Stimulated activated CD8-positive, alpha-beta memory T cell treated with anti-CD3 and anti-CD28 coated beads, Interleukin-12 subunit alpha, Interleukin-12 subunit beta, amount 100 ng/mL, for 24 hours (primary cell): Measurements from ENCODE around the gene TBX6.

Experiments used
- DNase-seq: peaks from one replicate; pipeline ENCODE4 v3.0.0-alpha.2; 2020; ENCODE audit errors: extremely low read depth

The TBX6 gene

DNA sequence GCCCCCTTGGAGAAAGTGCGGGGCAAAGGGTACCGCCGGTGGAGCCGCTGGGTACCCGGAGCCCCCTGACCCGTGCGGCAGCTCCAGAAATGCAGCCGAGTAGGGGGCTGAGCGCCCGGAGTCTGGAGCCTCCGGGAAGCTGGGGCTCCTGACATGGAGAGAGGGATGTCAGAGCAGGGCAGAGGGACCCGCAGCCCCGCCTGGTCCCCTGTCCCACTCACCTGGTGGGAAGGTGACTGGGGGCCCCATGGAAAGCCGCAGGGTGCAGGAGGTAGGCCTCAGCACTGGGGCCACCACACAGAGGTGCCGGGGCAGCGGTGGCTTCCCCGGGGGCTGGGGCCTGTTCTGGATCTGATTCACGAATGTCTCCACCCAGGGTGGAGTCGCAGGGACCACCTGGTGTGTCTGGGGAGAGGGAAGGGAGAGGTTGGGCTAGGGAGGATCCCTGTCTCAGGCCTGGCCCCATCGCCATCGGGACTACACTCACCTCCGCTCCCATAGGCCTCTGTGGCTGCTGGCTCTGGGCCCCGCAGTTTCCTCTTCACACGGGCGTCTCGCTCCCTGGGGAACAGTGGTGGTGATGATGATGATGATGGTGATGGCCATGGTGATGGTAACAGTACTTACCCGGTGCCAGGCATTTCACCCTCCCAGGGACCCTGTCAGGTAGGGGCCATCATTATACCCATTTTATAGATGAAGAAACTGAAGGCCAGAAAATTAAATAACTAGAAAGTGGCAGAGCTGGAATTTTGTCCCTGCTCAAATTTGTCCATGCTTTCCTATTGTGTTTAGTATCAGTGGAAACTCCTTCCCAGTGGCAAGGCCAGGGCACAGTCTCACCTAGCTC, 5.2 kb downstream of the TBX6 start:
- DNase-seq: no peak

DNA sequence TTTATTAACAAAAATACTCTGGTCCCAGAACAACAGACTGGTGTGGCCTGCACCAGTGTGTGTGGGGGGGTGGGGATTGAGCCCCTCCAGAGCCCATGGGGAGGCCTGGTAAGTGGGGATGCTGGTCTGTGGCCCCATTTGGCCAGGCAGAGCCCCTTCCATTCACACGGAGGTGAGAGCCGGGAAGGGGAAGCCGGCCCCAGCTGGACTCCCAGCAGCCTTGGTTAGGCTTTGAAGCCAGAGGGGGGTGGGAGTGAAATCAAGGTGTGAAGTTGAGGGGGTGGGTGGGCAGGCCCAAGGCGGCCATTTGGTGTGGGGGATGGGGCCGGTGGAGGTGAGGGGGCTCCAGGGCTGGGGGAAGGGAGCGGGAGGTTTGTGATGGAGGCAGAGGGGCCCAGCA, 5.9 kb downstream of the TBX6 start:
- no peak for DNase-seq

DNA sequence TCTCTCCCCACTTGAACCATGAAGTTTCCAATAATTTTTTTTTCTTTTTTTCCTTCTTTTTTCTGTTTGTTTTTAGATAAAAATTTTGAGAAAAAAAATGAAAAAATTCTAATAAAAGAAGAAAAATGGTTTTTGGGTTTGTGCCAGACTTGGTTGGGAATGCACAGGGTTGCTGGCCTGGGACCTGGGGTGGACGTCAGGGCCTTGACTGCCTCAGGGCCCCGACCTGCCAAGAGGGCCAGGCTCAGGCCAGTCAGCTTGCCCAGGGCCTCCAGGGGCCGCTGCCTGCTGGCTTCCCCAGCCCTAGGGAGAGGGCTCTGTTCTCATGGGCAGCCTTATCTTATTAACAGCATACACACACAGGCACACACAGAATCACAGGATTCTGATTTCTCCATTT, 6.5 kb downstream of the TBX6 start:
- no peak for DNase-seq

DNA sequence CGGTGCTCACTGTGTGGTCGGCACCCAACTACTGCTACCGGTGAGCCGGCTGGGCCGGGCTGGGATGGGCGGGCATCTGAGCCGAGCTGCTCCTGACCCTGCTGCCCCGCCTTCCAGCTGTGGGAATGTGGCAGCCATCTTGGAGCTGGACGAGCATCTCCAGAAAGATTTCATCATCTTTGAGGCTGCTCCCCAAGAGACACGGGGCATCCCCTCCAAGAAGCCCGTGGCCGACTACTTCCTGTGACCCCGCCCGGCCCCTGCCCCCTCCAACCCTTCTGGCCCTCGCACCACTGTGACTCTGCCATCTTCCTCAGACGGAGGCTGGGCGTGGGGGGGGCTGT, 6.9 kb downstream of the TBX6 start:
- no peak for DNase-seq

DNA sequence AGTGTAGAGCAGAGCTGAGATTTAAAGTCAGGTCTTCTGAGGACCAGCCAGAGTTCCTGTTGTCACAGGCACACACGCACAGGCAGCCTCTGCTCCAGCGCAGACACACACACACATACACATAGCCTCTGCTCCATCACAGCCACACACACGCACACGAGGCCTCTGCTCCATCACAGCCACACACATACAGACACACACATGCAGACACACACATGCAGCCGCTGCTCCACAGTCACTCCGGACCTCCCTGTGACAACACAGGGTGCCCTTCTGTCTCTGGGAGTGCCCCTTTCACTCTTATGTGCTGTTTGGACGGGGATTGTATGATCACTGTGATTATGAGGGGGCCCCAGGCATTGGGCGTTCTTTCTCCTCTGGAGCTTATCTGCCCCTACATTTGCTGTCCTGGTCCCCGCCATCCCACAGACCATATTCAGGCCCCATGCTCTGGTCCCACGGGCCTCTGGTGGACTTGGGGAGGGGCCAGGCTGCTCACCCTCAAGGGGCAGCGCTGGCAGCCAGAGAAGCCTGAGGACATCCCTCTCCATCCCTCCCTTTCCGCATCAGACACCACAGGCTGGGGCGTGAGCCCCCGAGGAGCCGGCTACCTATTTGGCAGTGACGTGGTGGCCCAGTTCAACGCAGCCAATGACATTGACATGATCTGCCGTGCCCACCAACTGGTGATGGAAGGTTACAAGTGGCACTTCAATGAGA, 7.5 kb downstream of the TBX6 start:
- no peak for DNase-seq

DNA sequence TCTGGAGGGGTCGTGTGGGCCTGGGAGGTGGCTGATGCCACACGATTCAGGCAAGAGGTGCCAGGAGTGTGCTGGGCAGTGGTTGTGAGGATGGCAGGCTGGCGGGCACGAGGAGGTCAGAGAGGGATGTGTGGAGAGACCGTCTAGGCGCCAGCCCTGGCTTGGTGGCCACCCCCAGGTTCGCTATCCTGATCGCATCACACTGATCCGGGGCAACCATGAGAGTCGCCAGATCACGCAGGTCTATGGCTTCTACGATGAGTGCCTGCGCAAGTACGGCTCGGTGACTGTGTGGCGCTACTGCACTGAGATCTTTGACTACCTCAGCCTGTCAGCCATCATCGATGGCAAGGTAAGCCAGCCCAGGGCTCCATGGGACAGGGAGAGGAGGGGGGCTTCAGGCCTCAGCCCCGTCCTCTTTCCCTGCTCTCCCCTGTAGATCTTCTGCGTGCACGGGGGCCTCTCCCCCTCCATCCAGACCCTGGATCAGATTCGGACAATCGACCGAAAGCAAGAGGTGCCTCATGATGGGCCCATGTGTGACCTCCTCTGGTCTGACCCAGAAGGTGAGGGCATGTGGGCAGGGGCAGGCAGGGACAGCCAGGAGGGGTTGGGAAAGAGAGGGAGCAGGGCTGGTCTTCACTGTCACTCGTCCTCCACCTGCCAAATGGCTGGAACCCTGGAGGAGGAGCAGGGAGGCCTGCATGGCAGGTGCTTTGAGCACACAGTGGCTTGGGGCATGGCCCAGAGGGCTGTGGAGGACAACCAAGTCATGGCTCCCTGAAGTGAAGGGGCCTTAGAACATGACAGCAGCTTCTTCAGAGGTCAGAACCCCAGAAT, 8.3 kb downstream of the TBX6 start:
- no peak for DNase-seq

DNA sequence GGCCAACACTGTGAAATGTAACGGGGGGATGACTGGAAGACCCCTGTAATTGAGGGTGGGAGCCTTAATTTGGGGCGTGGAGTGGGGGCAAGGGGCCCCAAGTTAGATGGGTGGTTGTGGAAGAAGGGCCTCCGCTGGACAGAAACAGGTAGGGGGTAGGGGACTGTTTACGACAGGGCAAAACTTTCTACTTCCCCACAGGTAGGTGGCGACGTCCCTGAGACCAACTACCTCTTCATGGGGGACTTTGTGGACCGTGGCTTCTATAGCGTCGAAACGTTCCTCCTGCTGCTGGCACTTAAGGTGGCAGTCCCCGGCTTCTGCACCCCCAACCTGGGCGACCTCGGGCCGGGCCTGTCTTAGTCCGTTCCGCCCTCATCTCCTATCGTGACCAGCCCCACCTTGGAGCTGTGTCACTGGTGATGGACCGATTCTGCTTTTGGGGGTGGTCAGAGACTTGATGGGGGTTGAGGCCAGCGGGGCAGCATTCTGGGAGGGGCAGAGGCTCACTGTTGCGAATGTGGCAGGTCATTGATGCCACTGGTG, 9.1 kb downstream of the TBX6 start:
- no peak for DNase-seq

DNA sequence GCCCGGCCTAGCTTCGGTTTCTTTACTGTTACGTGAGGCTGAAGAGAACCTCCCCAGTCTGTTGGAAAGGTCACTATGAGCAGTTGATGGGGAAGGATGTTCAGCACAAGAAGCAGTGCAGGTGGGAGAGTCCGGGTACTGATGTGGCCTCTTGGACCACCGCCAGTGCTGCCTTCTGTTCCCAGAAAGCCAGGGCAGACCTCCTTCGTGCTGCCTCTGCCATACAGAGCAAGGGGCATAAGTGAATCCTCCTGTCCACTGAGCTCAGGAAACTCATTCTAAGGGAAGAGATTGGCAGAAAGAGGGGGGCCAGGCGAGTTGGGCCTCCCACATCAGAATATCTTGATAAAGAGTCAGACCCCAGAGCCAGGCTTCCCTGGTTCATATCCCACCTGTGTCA, 12.2 kb downstream of the TBX6 start:
- no peak for DNase-seq

DNA sequence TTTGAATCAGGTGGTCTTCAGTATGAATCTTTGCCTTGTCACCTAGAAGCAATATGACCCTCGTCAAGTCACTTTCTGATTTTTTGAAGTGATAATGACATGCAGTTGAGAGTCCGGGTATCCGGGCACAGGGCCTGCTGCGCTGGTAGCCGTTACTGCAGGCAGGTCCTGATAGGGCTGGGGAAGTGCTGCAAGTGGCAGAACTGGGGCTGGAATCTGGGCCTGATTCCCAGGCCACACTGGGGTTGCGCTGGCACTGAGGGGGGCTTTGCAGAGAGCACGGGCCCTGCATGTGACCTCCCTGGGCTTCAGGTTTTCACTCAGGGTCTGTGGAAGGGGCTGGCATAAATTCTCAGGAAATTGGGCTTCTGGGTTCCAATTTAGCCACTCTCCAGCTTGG, 13.0 kb downstream of the TBX6 start:
- DNase-seq: no peak

DNA sequence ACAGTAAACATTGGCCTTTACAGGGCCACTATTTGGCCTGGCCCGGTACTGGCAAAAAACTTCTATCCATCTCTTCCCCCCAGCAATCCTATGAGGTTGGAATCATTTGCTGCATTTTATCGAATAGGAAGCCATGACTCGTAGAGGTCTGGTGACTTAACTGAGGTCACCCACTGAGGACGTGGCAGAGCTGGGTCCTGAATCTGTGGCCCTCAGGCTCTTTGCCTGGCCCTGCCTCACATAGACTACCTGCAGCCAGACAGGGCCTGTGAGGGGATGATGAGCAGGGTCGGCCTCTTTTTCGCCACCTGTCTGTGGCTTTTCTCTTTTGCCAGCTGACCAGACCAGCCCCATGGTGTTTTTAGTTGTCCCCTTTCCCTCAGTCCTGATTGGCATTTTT, 14.1 kb downstream of the TBX6 start:
- no peak for DNase-seq

DNA sequence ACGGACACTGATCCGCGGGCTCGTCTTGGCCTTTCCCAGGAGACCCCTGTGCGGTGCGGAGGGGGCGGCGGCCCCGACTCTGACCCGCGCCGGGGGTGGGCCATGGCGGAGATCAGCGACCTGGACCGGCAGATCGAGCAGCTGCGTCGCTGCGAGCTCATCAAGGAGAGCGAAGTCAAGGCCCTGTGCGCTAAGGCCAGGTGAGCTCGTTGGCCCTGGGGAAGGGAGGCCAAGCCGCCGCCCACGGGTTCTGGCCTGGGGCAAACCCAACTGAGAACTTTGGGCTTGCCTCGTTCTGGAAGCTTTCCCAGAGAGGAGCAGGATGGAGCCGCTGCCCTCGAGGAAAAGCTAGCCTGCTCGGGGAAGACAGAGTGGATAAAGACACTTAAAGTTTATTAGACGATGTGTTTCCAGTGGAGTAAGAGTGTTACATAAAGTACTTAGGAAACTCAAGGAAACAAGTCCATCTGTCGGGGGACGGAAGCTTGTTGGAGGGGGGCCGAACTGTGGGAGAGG, 15.4 kb downstream of the TBX6 start:
- DNase-seq: no peak

DNA sequence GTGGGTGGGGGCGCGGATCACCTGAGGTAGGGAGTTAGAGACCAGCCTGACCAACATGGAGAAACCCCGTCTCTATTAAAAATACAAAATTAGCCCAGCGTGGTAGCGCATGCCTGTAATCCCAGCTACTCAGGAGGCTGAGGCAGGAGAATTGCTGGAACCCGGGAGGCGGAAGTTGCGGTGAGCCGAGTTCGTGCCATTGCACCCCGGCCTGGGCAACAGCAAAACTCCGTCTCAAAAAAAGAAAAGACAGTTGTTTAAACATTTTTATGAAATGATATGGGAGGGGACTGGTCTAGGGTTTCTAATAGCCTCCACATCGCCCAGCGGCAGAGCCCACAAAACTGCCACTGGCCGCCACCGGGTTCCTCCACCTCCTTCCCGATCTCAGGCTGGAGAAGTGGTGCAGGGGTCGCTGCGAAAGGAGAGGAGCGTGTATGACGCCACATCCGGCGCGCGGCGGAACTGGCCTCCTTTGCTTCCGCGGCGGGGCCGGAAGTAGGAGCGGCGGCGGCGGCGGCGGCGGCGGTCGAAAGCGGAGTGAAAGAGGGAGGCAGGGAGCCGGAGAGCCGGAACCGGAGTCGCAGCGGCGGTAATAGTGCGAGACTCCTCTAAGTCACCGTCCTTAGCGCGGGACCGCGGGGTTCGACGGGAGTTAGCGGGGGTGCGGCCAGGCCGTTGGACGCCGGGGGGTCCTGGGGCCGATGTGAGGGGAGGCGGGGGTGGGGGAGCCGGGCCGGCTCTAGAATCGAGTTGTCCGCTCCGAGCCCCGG, 16.0 kb downstream of the TBX6 start, which contains the start of gene PPP4C:
PPP4C (plus strand) TSS at position 492 of the 773 bp plus-strand sequence. CDS start 384 bp downstream, outside the sequence.
- DNase-seq: peak; percentile 82

DNA sequence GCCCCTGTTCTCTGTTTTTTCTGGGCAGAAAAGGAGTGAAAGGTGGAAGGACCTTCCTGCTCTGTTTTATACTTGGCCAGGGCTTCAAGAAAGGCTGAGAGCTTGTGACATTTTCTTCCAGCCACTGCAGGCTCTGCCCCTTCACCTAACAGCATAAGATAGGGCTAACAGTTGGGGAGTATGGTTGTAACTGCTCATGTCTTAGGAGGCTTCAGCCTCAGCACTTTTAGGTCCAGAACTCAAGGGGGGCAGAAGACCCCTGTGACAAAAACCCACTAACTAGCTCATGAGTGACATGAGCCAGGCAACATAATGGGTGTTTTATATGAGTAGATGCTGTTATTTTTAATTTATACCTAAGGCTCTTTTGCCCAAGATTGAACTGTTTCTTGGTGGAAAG, 21.2 kb downstream of the TBX6 start:
- DNase-seq: no peak

DNA sequence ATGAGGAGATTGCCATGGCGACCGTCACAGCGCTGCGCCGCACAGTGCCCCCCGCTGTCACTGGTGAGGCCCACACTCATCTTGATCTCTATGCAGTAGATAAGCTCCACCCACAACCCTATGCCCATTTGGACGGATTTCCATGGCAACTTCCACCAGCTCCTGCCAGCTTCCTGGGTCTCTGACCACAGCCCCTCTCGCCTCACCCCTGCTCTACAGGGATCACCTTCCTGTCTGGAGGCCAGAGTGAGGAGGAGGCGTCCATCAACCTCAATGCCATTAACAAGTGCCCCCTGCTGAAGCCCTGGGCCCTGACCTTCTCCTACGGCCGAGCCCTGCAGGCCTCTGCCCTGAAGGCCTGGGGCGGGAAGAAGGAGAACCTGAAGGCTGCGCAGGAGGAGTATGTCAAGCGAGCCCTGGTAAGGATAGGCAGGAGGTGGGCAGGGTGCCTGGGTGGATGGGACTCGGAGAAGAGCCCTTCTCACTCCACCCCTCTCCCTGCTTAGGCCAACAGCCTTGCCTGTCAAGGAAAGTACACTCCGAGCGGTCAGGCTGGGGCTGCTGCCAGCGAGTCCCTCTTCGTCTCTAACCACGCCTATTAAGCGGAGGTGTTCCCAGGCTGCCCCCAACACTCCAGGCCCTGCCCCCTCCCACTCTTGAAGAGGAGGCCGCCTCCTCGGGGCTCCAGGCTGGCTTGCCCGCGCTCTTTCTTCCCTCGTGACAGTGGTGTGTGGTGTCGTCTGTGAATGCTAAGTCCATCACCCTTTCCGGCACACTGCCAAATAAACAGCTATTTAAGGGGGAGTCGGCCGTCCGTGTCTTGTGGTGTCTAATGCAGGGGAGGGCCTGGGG, 21.9 kb downstream of the TBX6 start:
- no peak for DNase-seq

DNA sequence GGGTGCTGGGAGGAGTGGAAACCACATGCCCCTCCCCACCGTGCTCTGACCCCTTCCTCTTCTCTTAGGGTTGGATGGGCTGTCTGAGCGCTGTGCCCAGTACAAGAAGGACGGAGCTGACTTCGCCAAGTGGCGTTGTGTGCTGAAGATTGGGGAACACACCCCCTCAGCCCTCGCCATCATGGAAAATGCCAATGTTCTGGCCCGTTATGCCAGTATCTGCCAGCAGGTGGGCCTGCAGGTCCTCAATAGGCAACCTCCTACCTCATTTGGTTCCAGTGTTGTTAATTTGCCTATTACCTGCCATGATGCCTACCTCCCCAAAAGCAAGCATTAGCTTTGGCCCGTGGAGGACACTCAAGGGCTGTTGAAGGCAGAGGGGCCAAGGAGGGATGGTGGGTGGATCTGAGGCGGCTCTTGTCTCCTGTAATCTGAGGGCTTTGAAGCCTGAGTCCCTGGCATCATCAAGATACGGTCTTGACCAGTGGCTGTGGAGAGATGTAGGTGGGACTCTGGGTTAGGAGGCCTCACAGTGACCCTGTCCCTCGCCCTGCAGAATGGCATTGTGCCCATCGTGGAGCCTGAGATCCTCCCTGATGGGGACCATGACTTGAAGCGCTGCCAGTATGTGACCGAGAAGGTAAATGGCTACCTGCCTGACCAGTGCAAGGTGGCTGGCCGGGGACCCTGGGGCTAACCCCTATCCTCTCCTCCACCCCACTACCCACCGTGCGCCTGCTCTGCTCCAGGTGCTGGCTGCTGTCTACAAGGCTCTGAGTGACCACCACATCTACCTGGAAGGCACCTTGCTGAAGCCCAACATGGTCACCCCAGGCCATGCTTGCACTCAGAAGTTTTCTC, 22.7 kb downstream of the TBX6 start:
- DNase-seq: no peak

DNA sequence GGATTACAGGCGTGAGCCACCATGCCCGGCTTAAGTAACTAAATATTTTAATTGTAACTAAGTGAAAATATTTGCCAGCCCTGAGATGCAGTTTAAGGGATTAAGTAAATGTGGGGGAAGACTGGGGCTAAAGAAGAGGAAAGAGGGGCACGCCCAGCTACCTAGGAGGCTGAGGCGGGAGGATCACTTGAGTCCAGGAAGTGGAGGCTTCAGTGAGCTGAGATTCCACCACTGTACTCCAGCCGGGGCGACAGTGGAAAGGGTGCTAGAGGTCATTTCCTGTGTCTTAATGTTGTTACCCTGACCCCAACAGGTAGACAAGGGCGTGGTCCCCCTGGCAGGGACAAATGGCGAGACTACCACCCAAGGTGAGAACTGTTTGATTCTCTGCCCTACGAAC, 23.4 kb downstream of the TBX6 start:
- DNase-seq: no peak

DNA sequence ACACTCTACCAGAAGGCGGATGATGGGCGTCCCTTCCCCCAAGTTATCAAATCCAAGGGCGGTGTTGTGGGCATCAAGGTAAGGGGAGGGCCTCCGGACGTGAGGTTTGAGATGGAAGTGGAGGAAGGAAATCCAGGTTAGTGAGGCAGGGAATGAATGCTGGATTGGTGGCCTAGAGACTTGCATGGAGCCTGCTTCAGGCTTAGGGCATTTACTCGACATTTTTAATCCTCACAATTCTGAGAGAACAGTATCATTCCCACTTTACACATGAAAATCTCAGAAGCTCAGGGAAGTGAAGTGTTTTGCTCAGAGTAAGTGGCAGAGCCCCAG, 24.2 kb downstream of the TBX6 start:
- no peak for DNase-seq

DNA sequence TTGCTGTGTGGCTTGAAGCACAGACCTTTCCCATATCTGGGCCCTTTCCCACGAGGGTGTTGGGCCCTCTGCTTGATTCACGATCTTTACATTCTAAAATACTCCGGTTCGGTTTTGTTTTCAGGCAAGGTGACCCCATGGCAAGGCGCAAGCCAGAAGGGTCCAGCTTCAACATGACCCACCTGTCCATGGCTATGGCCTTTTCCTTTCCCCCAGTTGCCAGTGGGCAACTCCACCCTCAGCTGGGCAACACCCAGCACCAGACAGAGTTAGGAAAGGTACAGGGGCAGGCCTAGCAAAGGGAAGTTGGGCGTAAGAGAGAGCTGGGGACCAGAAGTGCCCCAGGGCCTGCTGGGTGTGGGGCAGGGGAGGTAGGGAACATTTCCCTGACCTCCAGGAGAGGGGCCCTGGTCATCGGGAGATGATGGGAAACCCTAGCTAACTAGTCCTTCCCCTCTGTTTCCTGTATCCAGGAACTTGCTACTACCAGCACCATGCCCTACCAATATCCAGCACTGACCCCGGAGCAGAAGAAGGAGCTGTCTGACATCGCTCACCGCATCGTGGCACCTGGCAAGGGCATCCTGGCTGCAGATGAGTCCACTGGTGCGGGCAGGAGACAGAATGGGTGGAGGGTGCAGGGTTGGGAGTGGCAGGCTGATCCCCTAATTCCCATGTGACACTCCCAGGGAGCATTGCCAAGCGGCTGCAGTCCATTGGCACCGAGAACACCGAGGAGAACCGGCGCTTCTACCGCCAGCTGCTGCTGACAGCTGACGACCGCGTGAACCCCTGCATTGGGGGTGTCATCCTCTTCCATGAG, 24.8 kb downstream of the TBX6 start:
- DNase-seq: no peak
